HCT116 (cell line): ENCODE measurements around the gene MZB1. TPM values are rescaled to one million over a fixed set of nuclear protein-coding genes. Genes with fewer than 3 reads are reported as not detected.

Experiments
- ATAC-seq: fragments of 200-7000 bp; cut with Tn5 transposase; 2 replicates; pipeline ENCODE4 v1.9.1; 2020; ENCODE audit warnings: mild to moderate bottlenecking, moderate library complexity
- BruUV-seq: library from RNA; stranded (reverse); fragments of 400-500 nt; replicated peaks from 2 replicates; lab custom pipeline; 2021; lab: Mats Ljungman, UMichigan
- CTCF ChIA-PET: fragments of 300-600 bp; sonication (Branson Sonifier 250); formaldehyde crosslinking; loops from one replicate; lab custom pipeline; 2021; ENCODE audit warnings: antibody characterized with exemption; lab: Charles Lee
- POLR2A ChIA-PET: fragments of 300-600, 350-600 bp; sonication (Branson Sonifier 250); formaldehyde crosslinking; loops from one replicate; lab custom pipeline; 2021; ENCODE audit warnings: antibody characterized with exemption; lab: Charles Lee
- RAD21 ChIA-PET, 2 experiments: fragments of 300-600 bp; sonication (Branson Sonifier 250); formaldehyde crosslinking; loops; one replicate each; lab custom pipeline; 2023; ENCODE audit warnings: low total read pairs in 2 of 2; ENCODE audit not compliant: uncharacterized antibody in 2 of 2, unreplicated experiment in 2 of 2, low non-redundant PET in 1 of 2; lab: Charles Lee
- DNase-seq: peaks from one replicate; pipeline ENCODE4 v3.0.0-alpha.2; 2010; ENCODE audit warnings: low read depth, low spot score
- H2AFZ ChIP-seq: fragments of 200-600 bp; shearing (Covaris generic), sonication (generic); 2 replicates; pipeline ENCODE4 v1.6.1; 2017; ENCODE audit warnings: low read depth, mixed run types, mixed read lengths, antibody characterized with exemption, low read length; ENCODE audit not compliant: poor library complexity, severe bottlenecking
- H3K27ac ChIP-seq: 2 replicates; pipeline ENCODE4 v1.5.1; 2012; ENCODE audit warnings: low read depth, low read length
- H3K27me3 ChIP-seq: fragments of 200-600 bp; sonication (generic); 2 replicates; pipeline ENCODE4 v1.6.1; 2016; ENCODE audit warnings: mixed run types, low read length, mixed read lengths; ENCODE audit not compliant: insufficient read depth
- H3K36me3 ChIP-seq, 2 experiments: fragments of 200-500 bp in 1 of 2; fragments of 200-600 bp in 1 of 2; sonication (Bioruptor generic) in 1 of 2; sonication (generic) in 1 of 2; 2 replicates each; pipeline versions ENCODE4 v1.5.1 to v1.6.1; 2014 to 2016; ENCODE audit warnings: low read length in 2 of 2, inconsistent platforms in 1 of 2, mixed read lengths in 1 of 2, mixed run types in 1 of 2; ENCODE audit not compliant: insufficient read depth in 2 of 2, control insufficient read depth in 1 of 2
- H3K4me1 ChIP-seq, 2 experiments: fragments of 200-600 bp in 1 of 2; sonication (generic) in 1 of 2; 2 replicates each; pipeline versions ENCODE4 v1.5.1 to v1.6.1; 2012 to 2017; ENCODE audit warnings: low read length in 2 of 2, inconsistent platforms in 1 of 2, mild to moderate bottlenecking in 1 of 2, mixed read lengths in 1 of 2, mixed run types in 1 of 2, moderate library complexity in 1 of 2; ENCODE audit not compliant: insufficient read depth in 2 of 2, control insufficient read depth in 1 of 2
- H3K4me2 ChIP-seq: fragments of 200-600 bp; sonication (generic); 2 replicates; pipeline ENCODE4 v1.6.1; 2017; ENCODE audit warnings: mixed run types, low read length, mixed read lengths
- H3K4me3 ChIP-seq, 2 experiments: fragments of 200-600 bp in 1 of 2; sonication (generic) in 1 of 2; replicated peaks in 1 of 2; 2 replicates each; pipeline ENCODE4 v1.5.1; 2011 to 2016; ENCODE audit warnings: low read length in 2 of 2, control low read depth in 1 of 2, low read depth in 1 of 2, mild to moderate bottlenecking in 1 of 2, mixed read lengths in 1 of 2, mixed run types in 1 of 2
- H3K79me2 ChIP-seq: fragments of 200-600 bp; sonication (generic); 2 replicates; pipeline ENCODE4 v1.6.1; 2017; ENCODE audit warnings: mild to moderate bottlenecking, mixed run types, low read length, moderate library complexity, mixed read lengths; ENCODE audit not compliant: insufficient read depth
- H3K9ac ChIP-seq: fragments of 200-600 bp; sonication (generic); 2 replicates; pipeline ENCODE4 v1.6.1; 2016; ENCODE audit warnings: low read length, mixed read lengths
- H3K9me2 ChIP-seq: fragments of 200-600 bp; sonication (generic), shearing (Covaris generic); 2 replicates; pipeline ENCODE4 v1.6.1; 2017; ENCODE audit warnings: mixed run types, mild to moderate bottlenecking, moderate library complexity; ENCODE audit not compliant: insufficient read depth
- H3K9me3 ChIP-seq, 2 experiments: fragments of 200-500 bp in 1 of 2; fragments of 200-600 bp in 1 of 2; sonication (Bioruptor generic) in 1 of 2; sonication (generic) in 1 of 2; 2 replicates each; pipeline ENCODE4 v1.6.1; 2014 to 2017; ENCODE audit warnings: low read length in 2 of 2, mixed read lengths in 2 of 2, inconsistent platforms in 1 of 2, low read depth in 1 of 2, mild to moderate bottlenecking in 1 of 2, mixed run types in 1 of 2, moderate library complexity in 1 of 2; ENCODE audit not compliant: control insufficient read depth in 1 of 2, insufficient read depth in 1 of 2
- H4K20me1 ChIP-seq: fragments of 200-600 bp; sonication (generic), shearing (Covaris generic); 2 replicates; pipeline ENCODE4 v1.6.1; 2017; ENCODE audit warnings: mixed run types, mild to moderate bottlenecking, moderate library complexity; ENCODE audit not compliant: insufficient read depth
- CBX3 ChIP-seq: IDR thresholded peaks from 2 replicates; pipeline ENCODE4 v1.6.1; 2012; ENCODE audit warnings: low read depth
- CEBPB ChIP-seq: IDR thresholded peaks from 2 replicates; pipeline ENCODE4 v1.6.1; 2012; ENCODE audit warnings: low read depth
- EZH2 ChIP-seq: fragments of 200-600 bp; sonication (generic); IDR thresholded peaks from 2 replicates; pipeline ENCODE4 v1.6.1; 2017; ENCODE audit warnings: antibody characterized with exemption, mixed run types
- EZH2phosphoT487 ChIP-seq: fragments of 200-600 bp; IDR thresholded peaks from 2 replicates; pipeline ENCODE4 v1.6.1; 2018; ENCODE audit warnings: antibody characterized with exemption, borderline replicate concordance
- FOSL1 ChIP-seq: IDR thresholded peaks from 2 replicates; pipeline ENCODE4 v1.6.1; 2012; ENCODE audit warnings: low read depth
- JUND ChIP-seq: IDR thresholded peaks from 2 replicates; pipeline ENCODE4 v1.6.1; 2012
- POLR2A ChIP-seq: IDR thresholded peaks from 2 replicates; pipeline ENCODE4 v1.7.0; 2011; ENCODE audit warnings: borderline replicate concordance; ENCODE audit not compliant: insufficient read depth, insufficient read length; ENCODE audit errors: extremely low read depth
- RAD21 ChIP-seq: IDR thresholded peaks from 2 replicates; pipeline ENCODE4 v1.6.1; 2012; ENCODE audit warnings: low read depth, mild to moderate bottlenecking
- SIN3A ChIP-seq: IDR thresholded peaks from 2 replicates; pipeline ENCODE4 v1.6.1; 2012; ENCODE audit warnings: low read depth
- SRF ChIP-seq: IDR thresholded peaks from 2 replicates; pipeline ENCODE4 v1.6.1; 2012; ENCODE audit warnings: low read depth
- ZNF274 ChIP-seq: fragments of 200-500 bp; sonication (Bioruptor generic); IDR thresholded peaks from 2 replicates; pipeline ENCODE4 v1.6.1; 2014; ENCODE audit warnings: mild to moderate bottlenecking, low read depth, low read length, inconsistent platforms
- intact Hi-C: fragments of 100-400 bp; cut with micrococcal nuclease; formaldehyde crosslinking; loops from 2 replicates; pipeline ENCODE4 v1.10.0; 2022
- total RNA-seq: library from RNA; stranded (reverse); gene quantifications from one replicate; pipeline ENCODE4 v1.2.1, GENCODE V29; 2021; ENCODE audit not compliant: unreplicated experiment
- TF ChIP-seq, protein P1 (sequence below): IDR thresholded peaks from 2 replicates; pipeline ENCODE4 v1.6.1; 2012; ENCODE audit warnings: low read depth
- TF ChIP-seq, protein P2 (sequence below): IDR thresholded peaks from 2 replicates; pipeline ENCODE4 v1.6.1; 2012
- TF ChIP-seq, protein P3 (sequence below), 3 experiments: fragments of 200-600 bp in 1 of 3; sonication (generic) in 1 of 3; IDR thresholded peaks in 2 of 3; conservative IDR thresholded peaks in 1 of 3; 2 replicates each; pipeline ENCODE4 v1.5.1; 2012 to 2017; ENCODE audit warnings: low read depth in 2 of 3, low read length in 2 of 3, antibody characterized with exemption in 1 of 3, borderline replicate concordance in 1 of 3, control low read depth in 1 of 3, mild to moderate bottlenecking in 1 of 3, mixed read lengths in 1 of 3, mixed run types in 1 of 3, moderate library complexity in 1 of 3; ENCODE audit not compliant: insufficient read depth in 1 of 3

Gene MZB1
- total RNA-seq, 1 experiment from 2014 or later, result 0.81 TPM

DNA sequence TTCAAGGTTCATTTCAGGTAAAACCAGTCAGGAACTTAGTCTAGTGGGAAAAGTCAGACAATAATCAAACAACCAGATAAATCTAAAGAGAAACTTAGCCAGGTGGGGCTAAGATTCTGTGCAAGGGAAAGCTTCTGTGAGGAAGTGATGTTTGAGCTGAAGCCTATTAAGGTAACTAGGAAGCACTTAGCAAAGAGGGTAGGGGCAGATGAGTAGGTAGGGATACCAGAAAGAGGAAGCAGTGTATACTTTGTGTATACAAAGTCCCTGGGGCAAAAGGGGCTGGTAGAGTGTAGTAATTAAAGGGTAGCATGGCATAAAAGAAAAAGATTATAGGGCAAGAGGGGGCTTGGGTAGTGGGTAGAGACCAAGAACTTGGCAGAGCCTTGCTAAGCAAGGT, 17.8 kb upstream of the MZB1 start:
- no peak overlapping the region for H3K9ac ChIP-seq
- DNase-seq, result no peak
- no peaks in the 10 kb centered on the region for H4K20me1 ChIP-seq
- no peak overlapping the region for H3K27ac ChIP-seq
- POLR2A ChIA-PET, result no interaction called here
- ATAC-seq, result no peak
- no peaks in the 10 kb centered on the region for H3K9me2 ChIP-seq
- H3K4me1 ChIP-seq, result peaks cover 11 to 19% of the 10 kb centered on the region in 2 experiments
- H3K9me3 ChIP-seq, result no peaks in the 10 kb centered on the region
- intact Hi-C loops, result no loop called here
- no peaks in the 10 kb centered on the region for H3K79me2 ChIP-seq
- no peak overlapping the region for H3K4me3 ChIP-seq
- no peak overlapping the region for H2AFZ ChIP-seq
- RAD21 ChIA-PET, result no interaction called here
- H3K27me3 ChIP-seq, result no peaks in the 10 kb centered on the region
- no peak for TF ChIP-seq JUND
- TF ChIP-seq CBX3, result no peak
- TF ChIP-seq ZNF274, result no peak
- no peak for TF ChIP-seq EZH2phosphoT487
- TF ChIP-seq EZH2, result no peak
- no peak for TF ChIP-seq SRF
- TF ChIP-seq, protein P1, sequence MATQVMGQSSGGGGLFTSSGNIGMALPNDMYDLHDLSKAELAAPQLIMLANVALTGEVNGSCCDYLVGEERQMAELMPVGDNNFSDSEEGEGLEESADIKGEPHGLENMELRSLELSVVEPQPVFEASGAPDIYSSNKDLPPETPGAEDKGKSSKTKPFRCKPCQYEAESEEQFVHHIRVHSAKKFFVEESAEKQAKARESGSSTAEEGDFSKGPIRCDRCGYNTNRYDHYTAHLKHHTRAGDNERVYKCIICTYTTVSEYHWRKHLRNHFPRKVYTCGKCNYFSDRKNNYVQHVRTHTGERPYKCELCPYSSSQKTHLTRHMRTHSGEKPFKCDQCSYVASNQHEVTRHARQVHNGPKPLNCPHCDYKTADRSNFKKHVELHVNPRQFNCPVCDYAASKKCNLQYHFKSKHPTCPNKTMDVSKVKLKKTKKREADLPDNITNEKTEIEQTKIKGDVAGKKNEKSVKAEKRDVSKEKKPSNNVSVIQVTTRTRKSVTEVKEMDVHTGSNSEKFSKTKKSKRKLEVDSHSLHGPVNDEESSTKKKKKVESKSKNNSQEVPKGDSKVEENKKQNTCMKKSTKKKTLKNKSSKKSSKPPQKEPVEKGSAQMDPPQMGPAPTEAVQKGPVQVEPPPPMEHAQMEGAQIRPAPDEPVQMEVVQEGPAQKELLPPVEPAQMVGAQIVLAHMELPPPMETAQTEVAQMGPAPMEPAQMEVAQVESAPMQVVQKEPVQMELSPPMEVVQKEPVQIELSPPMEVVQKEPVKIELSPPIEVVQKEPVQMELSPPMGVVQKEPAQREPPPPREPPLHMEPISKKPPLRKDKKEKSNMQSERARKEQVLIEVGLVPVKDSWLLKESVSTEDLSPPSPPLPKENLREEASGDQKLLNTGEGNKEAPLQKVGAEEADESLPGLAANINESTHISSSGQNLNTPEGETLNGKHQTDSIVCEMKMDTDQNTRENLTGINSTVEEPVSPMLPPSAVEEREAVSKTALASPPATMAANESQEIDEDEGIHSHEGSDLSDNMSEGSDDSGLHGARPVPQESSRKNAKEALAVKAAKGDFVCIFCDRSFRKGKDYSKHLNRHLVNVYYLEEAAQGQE, result no peak
- no peak for TF ChIP-seq FOSL1
- TF ChIP-seq, protein P2, sequence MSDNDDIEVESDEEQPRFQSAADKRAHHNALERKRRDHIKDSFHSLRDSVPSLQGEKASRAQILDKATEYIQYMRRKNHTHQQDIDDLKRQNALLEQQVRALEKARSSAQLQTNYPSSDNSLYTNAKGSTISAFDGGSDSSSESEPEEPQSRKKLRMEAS, result no peak
- TF ChIP-seq CEBPB, result no peak
- no peak for TF ChIP-seq RAD21
- TF ChIP-seq, protein P3, sequence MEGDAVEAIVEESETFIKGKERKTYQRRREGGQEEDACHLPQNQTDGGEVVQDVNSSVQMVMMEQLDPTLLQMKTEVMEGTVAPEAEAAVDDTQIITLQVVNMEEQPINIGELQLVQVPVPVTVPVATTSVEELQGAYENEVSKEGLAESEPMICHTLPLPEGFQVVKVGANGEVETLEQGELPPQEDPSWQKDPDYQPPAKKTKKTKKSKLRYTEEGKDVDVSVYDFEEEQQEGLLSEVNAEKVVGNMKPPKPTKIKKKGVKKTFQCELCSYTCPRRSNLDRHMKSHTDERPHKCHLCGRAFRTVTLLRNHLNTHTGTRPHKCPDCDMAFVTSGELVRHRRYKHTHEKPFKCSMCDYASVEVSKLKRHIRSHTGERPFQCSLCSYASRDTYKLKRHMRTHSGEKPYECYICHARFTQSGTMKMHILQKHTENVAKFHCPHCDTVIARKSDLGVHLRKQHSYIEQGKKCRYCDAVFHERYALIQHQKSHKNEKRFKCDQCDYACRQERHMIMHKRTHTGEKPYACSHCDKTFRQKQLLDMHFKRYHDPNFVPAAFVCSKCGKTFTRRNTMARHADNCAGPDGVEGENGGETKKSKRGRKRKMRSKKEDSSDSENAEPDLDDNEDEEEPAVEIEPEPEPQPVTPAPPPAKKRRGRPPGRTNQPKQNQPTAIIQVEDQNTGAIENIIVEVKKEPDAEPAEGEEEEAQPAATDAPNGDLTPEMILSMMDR (IDR thresholded peaks at IDR 0.05 in 2 of 3, conservative IDR thresholded peaks at IDR 0.05 in 1 of 3; ENCODE audit: borderline replicate concordance in 1 of 3, insufficient read depth in 1 of 3, low read depth in 2 of 3, low read length in 2 of 3), result no peak
- TF ChIP-seq POLR2A, result no peak
- no peak for TF ChIP-seq SIN3A
- H3K4me2 ChIP-seq, result no peak overlapping the region
- H3K36me3 ChIP-seq, result no peaks in the 10 kb centered on the region
- no TSS peak for BruUV-seq
- CTCF ChIA-PET, result no interaction called here
